ENCODE results near the gene SELENON.
A peak's percentile ranks its signal among the peaks of the same experiment; 100 is the strongest.

SELENON gene

DNA sequence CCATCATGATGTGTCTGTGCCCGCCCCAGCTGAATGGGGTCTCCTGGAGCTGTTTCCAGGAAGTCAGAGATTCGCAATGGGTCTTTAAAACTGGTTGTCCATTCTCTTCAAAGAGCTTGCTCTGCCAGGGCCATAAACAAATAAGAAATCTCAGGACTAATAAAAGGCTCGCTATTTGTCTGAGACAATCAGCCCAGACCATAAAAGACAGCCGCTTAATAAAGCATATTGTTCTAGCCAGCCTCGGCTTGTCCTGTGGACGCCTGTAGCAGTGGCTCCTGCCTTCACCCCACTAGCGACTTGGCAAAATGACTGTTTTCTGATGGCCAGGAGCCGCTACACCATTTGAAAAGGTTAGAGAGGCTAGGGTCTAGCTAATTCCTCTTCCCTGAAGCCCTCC, 20.6 kb upstream of the SELENON start:
- no peak for TF ChIP-seq CTCF (conservative IDR thresholded peaks at IDR 0.05; ENCODE audit: low read depth, low read length)
- no peak for DNase-seq (ENCODE audit: low read depth)
- H3K4me3 ChIP-seq (ENCODE audit: low read depth, low read length), result no peak overlapping the region

- no peak overlapping the region for H3K4me3 ChIP-seq (ENCODE audit: low read depth, low read length)
- DNase-seq (ENCODE audit: low read depth), result no peak
- TF ChIP-seq CTCF (conservative IDR thresholded peaks at IDR 0.05; ENCODE audit: low read depth, low read length), result no peak
Observed at GRCh38 chr1:25779894-25780293, 20.1 kb upstream of the SELENON start.

- peak; percentile 75 for DNase-seq (ENCODE audit: low read depth)
- no peak for TF ChIP-seq CTCF (conservative IDR thresholded peaks at IDR 0.05; ENCODE audit: low read depth, low read length)
- no peak overlapping the region for H3K4me3 ChIP-seq (ENCODE audit: low read depth, low read length)
Observed at GRCh38 chr1:25780318-25781129, 19.5 kb upstream of the SELENON start.

- no peak for DNase-seq (ENCODE audit: low read depth)
- no peak overlapping the region for H3K4me3 ChIP-seq (ENCODE audit: low read depth, low read length)
- TF ChIP-seq CTCF (conservative IDR thresholded peaks at IDR 0.05; ENCODE audit: low read depth, low read length), result no peak
Observed at GRCh38 chr1:25781130-25781433, 18.9 kb upstream of the SELENON start.

DNA sequence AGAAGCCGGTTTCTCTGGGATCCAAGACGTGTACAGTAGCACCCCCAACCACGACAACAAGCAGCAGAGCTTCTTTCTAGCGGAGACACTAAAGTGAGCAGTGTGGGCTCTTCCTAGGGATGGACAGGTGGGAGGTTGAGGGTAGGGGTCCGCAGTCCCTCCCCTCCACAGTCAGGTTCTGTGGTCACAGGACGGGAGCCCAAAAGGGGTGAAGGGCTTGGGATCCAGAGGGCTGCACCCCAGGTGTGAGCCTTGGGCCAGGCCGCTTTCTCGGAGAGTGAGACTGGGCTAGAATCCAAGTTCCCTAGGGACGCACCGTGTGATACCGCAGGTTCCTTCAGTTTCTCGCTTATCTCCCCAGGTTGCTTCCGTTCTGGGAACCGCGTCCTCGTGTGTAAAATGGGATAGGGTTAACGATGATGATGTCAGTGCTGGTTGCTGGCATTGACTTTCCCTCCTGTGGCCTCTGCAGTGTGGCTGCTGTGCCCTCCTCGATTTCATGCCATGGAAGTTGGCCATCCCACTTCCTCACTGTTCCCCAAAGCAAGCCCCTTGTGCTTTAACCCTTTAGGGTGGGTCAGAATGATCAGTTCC, 17.3 kb upstream of the SELENON start:
- no peak overlapping the region for H3K4me3 ChIP-seq (ENCODE audit: low read depth, low read length)
- DNase-seq (ENCODE audit: low read depth), result no peak
- TF ChIP-seq CTCF (conservative IDR thresholded peaks at IDR 0.05; ENCODE audit: low read depth, low read length), result no peak

DNA sequence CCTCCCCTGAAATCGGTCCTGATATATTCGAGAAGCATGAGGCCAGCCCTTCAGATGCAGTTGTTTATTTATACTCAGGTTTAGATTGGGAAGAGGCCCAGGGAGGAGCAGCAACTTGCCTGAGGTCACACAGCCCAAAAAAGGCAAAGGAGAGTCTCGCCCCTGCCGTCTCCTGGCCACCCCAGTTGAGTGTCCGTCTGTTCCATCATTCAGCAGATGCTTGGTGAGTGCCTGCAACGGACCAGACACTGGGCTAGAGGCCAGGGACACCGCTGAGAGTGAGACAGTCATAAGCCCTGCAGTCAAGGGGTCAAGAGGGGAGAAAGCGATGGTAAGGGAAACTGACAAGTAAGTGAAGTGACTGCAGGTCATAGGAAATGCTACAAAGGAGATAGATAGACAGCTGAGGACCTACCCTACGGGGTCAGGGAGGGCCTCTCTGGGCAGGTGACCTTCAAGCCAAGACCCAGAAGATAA, 15.4 kb upstream of the SELENON start:
- peak; percentile 65 for DNase-seq (ENCODE audit: low read depth)
- no peak for TF ChIP-seq CTCF (conservative IDR thresholded peaks at IDR 0.05; ENCODE audit: low read depth, low read length)
- H3K4me3 ChIP-seq (ENCODE audit: low read depth, low read length), result no peak overlapping the region

All from choroid plexus epithelial cell (primary cell).